Neural cell (in vitro differentiated cells): Measurements from ENCODE around the gene ACBD3. TPM values are rescaled to one million over a fixed set of nuclear protein-coding genes. Genes with fewer than 3 reads are reported as not detected.

ENCODE experiments used
- H2AFZ ChIP-seq: fragments of 200-600, 300-800 bp; sonication (generic), shearing (Covaris generic); 2 replicates; pipeline ENCODE4 v1.6.0; 2014; ENCODE audit warnings: low read depth, mild to moderate bottlenecking, antibody characterized with exemption, low read length, moderate library complexity
- H3F3A ChIP-seq: fragments of 200-600 bp; shearing (Covaris generic); 2 replicates; pipeline ENCODE4 v1.6.1; 2016; ENCODE audit warnings: mild to moderate bottlenecking, moderate library complexity, mixed read lengths, antibody characterized with exemption, low read length; ENCODE audit not compliant: insufficient read depth, poor library complexity, severe bottlenecking
- H3K27ac ChIP-seq: fragments of 200-600, 300-800 bp; sonication (generic), shearing (Covaris generic); 2 replicates; pipeline ENCODE4 v1.5.1; 2014; ENCODE audit warnings: mild to moderate bottlenecking, low read length, moderate library complexity
- H3K27me3 ChIP-seq: fragments of 300-800, 200-600 bp; sonication (generic), shearing (Covaris generic); 2 replicates; pipeline ENCODE4 v1.6.0; 2014; ENCODE audit warnings: mild to moderate bottlenecking, low read depth, low read length, moderate library complexity; ENCODE audit not compliant: insufficient read depth
- H3K36me3 ChIP-seq: fragments of 300-800, 200-600 bp; sonication (generic), shearing (Covaris generic); 2 replicates; pipeline ENCODE4 v1.5.1; 2014; ENCODE audit warnings: mild to moderate bottlenecking, antibody characterized with exemption, low read length, moderate library complexity; ENCODE audit not compliant: insufficient read depth
- H3K4me2 ChIP-seq: fragments of 300-800, 200-600 bp; sonication (generic), shearing (Covaris generic); 2 replicates; pipeline ENCODE4 v1.6.0; 2014; ENCODE audit warnings: mild to moderate bottlenecking, low read length
- H3K4me3 ChIP-seq: fragments of 300-800, 200-600 bp; sonication (generic), shearing (Covaris generic); 2 replicates; pipeline ENCODE4 v1.5.1; 2014; ENCODE audit warnings: mild to moderate bottlenecking, low read length, moderate library complexity
- H3K79me2 ChIP-seq: fragments of 200-600 bp; shearing (Covaris generic); replicated peaks from 2 replicates; pipeline ENCODE4 v1.6.0; 2014; ENCODE audit warnings: mild to moderate bottlenecking, low read length, moderate library complexity; ENCODE audit not compliant: insufficient read depth
- H3K9ac ChIP-seq: fragments of 300-800, 200-600 bp; sonication (generic), shearing (Covaris generic); 2 replicates; pipeline ENCODE4 v1.6.1; 2016; ENCODE audit warnings: mild to moderate bottlenecking, low read length, mixed read lengths
- H3K9me2 ChIP-seq: fragments of 200-600 bp; shearing (Covaris generic); 2 replicates; pipeline ENCODE4 v1.6.1; 2016; ENCODE audit warnings: mild to moderate bottlenecking, low read length, mixed read lengths; ENCODE audit not compliant: insufficient read depth
- H3K9me3 ChIP-seq: fragments of 200-600, 300-800 bp; sonication (generic), shearing (Covaris generic); 2 replicates; pipeline ENCODE4 v1.6.1; 2016; ENCODE audit warnings: mild to moderate bottlenecking, mixed run types, low read length, moderate library complexity, mixed read lengths
- H4K20me1 ChIP-seq: fragments of 200-600 bp; shearing (Covaris generic); 2 replicates; pipeline ENCODE4 v1.6.1; 2016; ENCODE audit warnings: mild to moderate bottlenecking, mixed run types; ENCODE audit not compliant: insufficient read depth
- EP300 ChIP-seq: fragments of 450-650 bp; conservative IDR thresholded peaks from 2 replicates; pipeline ENCODE4 v1.6.1; 2014; ENCODE audit warnings: antibody characterized with exemption, mild to moderate bottlenecking, moderate library complexity; ENCODE audit not compliant: poor library complexity, severe bottlenecking
- EZH2 ChIP-seq: fragments of 200-600, 300-800 bp; shearing (Covaris generic), sonication (generic); IDR thresholded peaks from 2 replicates; pipeline ENCODE4 v1.6.1; 2014; ENCODE audit warnings: antibody characterized with exemption, low read length, borderline replicate concordance, mild to moderate bottlenecking; ENCODE audit not compliant: insufficient read depth, poor library complexity, severe bottlenecking
- MXI1 ChIP-seq: fragments of 450-650 bp; conservative IDR thresholded peaks from 2 replicates; pipeline ENCODE4 v1.6.1; 2014; ENCODE audit warnings: antibody characterized with exemption, mild to moderate bottlenecking; ENCODE audit not compliant: poor library complexity, severe bottlenecking
- POLR2AphosphoS5 ChIP-seq: IDR thresholded peaks from 2 replicates; pipeline ENCODE4 v1.6.1; 2012
- RAD21 ChIP-seq: fragments of 450-650 bp; conservative IDR thresholded peaks from 2 replicates; pipeline ENCODE4 v1.6.1; 2014; ENCODE audit warnings: antibody characterized with exemption, mild to moderate bottlenecking, moderate library complexity
- SMC3 ChIP-seq: fragments of 450-650 bp; conservative IDR thresholded peaks from 2 replicates; pipeline ENCODE4 v1.6.1; 2014; ENCODE audit warnings: antibody characterized with exemption, mild to moderate bottlenecking, moderate library complexity; ENCODE audit not compliant: poor library complexity
- TAF1 ChIP-seq: IDR thresholded peaks from 2 replicates; pipeline ENCODE4 v1.6.1; 2012; ENCODE audit warnings: low read depth
- polyA plus RNA-seq: library from polyadenylated mRNA; depleted of rRNA; stranded (reverse); fragments of >200 nt; gene quantifications from 2 replicates; pipeline ENCODE4 v1.2.3, GENCODE V29; 2014
- TF ChIP-seq, protein P1 (sequence below): IDR thresholded peaks from 2 replicates; pipeline ENCODE4 v1.6.1; 2012; ENCODE audit warnings: borderline replicate concordance
- TF ChIP-seq, protein P2 (sequence below): fragments of 450-650 bp; IDR thresholded peaks from 2 replicates; pipeline ENCODE4 v1.5.1; 2014; ENCODE audit warnings: antibody characterized with exemption, mild to moderate bottlenecking, moderate library complexity; ENCODE audit not compliant: poor library complexity, severe bottlenecking

ACBD3 gene
- polyA plus RNA-seq, 1 donor from 2014 or later, result 30.8 TPM

DNA sequence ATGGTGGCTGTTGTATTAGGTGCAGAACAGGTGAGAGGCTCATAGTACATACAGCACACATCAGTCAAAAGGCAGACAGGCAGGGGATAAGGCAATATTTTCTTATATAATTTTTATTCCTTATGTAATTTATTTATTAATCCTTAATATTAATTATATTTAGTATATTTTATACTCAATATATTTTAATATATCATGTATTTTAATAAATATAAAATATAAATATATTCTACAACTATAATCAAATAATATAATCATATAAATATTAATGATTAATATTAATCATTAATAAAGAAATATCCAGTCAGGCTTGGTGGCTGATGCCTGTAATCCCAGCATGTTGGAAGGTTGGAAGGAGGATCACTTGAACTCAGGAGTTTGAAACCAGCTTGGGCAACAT is 17.7 kb upstream of the ACBD3 start:
- Histone ChIP-seq H3K27ac (no peak overlapping the region), H3K9me3 (no peaks in the 10 kb centered on the region), H3K4me3 (no peak overlapping the region), H3K4me2 (no peak overlapping the region), H3K36me3 (no peaks in the 10 kb centered on the region), H3K9ac (no peak overlapping the region), H4K20me1 (no peaks in the 10 kb centered on the region), H2AFZ (no peak overlapping the region), H3F3A (no peaks in the 10 kb centered on the region), H3K9me2 (no peaks in the 10 kb centered on the region), H3K27me3 (no peaks in the 10 kb centered on the region), H3K79me2 (no peaks in the 10 kb centered on the region)
- TF ChIP-seq, protein P1, sequence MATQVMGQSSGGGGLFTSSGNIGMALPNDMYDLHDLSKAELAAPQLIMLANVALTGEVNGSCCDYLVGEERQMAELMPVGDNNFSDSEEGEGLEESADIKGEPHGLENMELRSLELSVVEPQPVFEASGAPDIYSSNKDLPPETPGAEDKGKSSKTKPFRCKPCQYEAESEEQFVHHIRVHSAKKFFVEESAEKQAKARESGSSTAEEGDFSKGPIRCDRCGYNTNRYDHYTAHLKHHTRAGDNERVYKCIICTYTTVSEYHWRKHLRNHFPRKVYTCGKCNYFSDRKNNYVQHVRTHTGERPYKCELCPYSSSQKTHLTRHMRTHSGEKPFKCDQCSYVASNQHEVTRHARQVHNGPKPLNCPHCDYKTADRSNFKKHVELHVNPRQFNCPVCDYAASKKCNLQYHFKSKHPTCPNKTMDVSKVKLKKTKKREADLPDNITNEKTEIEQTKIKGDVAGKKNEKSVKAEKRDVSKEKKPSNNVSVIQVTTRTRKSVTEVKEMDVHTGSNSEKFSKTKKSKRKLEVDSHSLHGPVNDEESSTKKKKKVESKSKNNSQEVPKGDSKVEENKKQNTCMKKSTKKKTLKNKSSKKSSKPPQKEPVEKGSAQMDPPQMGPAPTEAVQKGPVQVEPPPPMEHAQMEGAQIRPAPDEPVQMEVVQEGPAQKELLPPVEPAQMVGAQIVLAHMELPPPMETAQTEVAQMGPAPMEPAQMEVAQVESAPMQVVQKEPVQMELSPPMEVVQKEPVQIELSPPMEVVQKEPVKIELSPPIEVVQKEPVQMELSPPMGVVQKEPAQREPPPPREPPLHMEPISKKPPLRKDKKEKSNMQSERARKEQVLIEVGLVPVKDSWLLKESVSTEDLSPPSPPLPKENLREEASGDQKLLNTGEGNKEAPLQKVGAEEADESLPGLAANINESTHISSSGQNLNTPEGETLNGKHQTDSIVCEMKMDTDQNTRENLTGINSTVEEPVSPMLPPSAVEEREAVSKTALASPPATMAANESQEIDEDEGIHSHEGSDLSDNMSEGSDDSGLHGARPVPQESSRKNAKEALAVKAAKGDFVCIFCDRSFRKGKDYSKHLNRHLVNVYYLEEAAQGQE, result no peak
- TF ChIP-seq, protein P2, sequence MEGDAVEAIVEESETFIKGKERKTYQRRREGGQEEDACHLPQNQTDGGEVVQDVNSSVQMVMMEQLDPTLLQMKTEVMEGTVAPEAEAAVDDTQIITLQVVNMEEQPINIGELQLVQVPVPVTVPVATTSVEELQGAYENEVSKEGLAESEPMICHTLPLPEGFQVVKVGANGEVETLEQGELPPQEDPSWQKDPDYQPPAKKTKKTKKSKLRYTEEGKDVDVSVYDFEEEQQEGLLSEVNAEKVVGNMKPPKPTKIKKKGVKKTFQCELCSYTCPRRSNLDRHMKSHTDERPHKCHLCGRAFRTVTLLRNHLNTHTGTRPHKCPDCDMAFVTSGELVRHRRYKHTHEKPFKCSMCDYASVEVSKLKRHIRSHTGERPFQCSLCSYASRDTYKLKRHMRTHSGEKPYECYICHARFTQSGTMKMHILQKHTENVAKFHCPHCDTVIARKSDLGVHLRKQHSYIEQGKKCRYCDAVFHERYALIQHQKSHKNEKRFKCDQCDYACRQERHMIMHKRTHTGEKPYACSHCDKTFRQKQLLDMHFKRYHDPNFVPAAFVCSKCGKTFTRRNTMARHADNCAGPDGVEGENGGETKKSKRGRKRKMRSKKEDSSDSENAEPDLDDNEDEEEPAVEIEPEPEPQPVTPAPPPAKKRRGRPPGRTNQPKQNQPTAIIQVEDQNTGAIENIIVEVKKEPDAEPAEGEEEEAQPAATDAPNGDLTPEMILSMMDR, result no peak
- TF ChIP-seq EZH2, result no peak
- no peak for TF ChIP-seq SMC3
- no peak for TF ChIP-seq POLR2AphosphoS5
- no peak for TF ChIP-seq EP300
- TF ChIP-seq TAF1, result no peak
- TF ChIP-seq MXI1, result no peak
- no peak for TF ChIP-seq RAD21

DNA sequence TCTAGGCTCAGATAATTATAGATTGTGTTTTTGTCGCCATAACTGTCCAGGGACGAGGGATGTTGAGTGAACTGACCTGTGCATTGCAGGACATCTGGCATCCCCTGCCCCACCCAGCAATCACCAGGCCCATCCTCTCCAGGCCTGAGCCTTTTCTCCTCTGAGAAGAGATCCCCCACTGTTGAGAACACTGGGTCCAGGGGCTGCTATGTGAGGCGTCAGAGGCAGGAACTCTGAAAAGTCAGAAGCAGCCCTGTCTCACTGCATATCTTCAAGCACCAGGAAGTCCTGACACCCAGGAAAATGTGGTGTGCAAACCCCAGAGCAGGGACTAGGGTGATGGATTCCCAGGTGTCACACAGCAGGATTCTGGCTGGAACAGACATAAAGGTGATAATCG is 17.1 kb upstream of the ACBD3 start:
- H3K79me2 ChIP-seq, result no peaks in the 10 kb centered on the region
- no peaks in the 10 kb centered on the region for H3F3A ChIP-seq
- no peaks in the 10 kb centered on the region for H3K9me3 ChIP-seq
- H3K4me3 ChIP-seq, result no peak overlapping the region
- no peak overlapping the region for H3K4me2 ChIP-seq
- H3K9ac ChIP-seq, result no peak overlapping the region
- no peaks in the 10 kb centered on the region for H3K9me2 ChIP-seq
- H3K36me3 ChIP-seq, result no peaks in the 10 kb centered on the region
- no peak overlapping the region for H2AFZ ChIP-seq
- H4K20me1 ChIP-seq, result no peaks in the 10 kb centered on the region
- H3K27me3 ChIP-seq, result no peaks in the 10 kb centered on the region
- no peak overlapping the region for H3K27ac ChIP-seq
- TF ChIP-seq EP300 (no peak), SMC3 (no peak), RAD21 (no peak), EZH2 (no peak), TAF1 (no peak), MXI1 (no peak)
- TF ChIP-seq, protein P2, result no peak
- TF ChIP-seq, protein P1, result no peak
